Thyroid gland (tissue), 4 donors: ENCODE data around the gene KIF13A.

Source experiments
- CTCF ChIP-seq, 6 experiments: fragments of 200-600 bp in 3 of 6; fragments of 450-650 bp in 3 of 6; sonication (generic) in 3 of 6; IDR thresholded peaks; one replicate each; pipeline ENCODE4 v1.5.1; 2016 to 2019; ENCODE audit warnings: antibody characterized with exemption in 6 of 6, mild to moderate bottlenecking in 2 of 6, inconsistent platforms in 1 of 6, moderate library complexity in 1 of 6
- POLR2A ChIP-seq, 2 donors: fragments of 450-650 bp; IDR thresholded peaks; one replicate each; pipeline ENCODE4 v1.6.1; 2017; ENCODE audit warnings: antibody characterized with exemption in 2 of 2, mild to moderate bottlenecking in 2 of 2, moderate library complexity in 1 of 2

- TF ChIP-seq POLR2A (IDR thresholded peaks at IDR 0.05) (no peak), CTCF (IDR thresholded peaks at IDR 0.05) (no peak)
Observed at GRCh38 chr6:17712576-17712975, 274.9 kb downstream of the KIF13A start.
